HepG2 (cell line): ENCODE measurements around the gene ZNF821. TPM values are rescaled to one million over a fixed set of nuclear protein-coding genes. Genes with fewer than 3 reads are reported as not detected.

Source experiments
- CREM ChIP-seq, 2 experiments: sonication (generic) in 1 of 2; formaldehyde crosslinking in 1 of 2; IDR thresholded peaks; 2 replicates each; pipeline versions ENCODE4 v1.4.0 to v1.6.1; 2016 to 2020; ENCODE audit warnings: antibody characterized with exemption in 1 of 2, mild to moderate bottlenecking in 1 of 2, missing genetic modification reagents in 1 of 2
- ESRRA ChIP-seq: sonication (generic); formaldehyde crosslinking; IDR thresholded peaks from 2 replicates; pipeline ENCODE4 v1.5.1; 2020; ENCODE audit warnings: mild to moderate bottlenecking, low read depth, missing genetic modification reagents
- FOXO1 ChIP-seq: sonication (generic); formaldehyde crosslinking; IDR thresholded peaks from 2 replicates; pipeline ENCODE4 v1.4.0; 2020; ENCODE audit warnings: missing genetic modification reagents
- HNRNPL ChIP-seq: fragments of 200-400 bp; formaldehyde crosslinking; IDR thresholded peaks from 2 replicates; pipeline ENCODE4 v1.6.1; 2017; ENCODE audit warnings: mild to moderate bottlenecking, low read depth, low read length
- IRF1 ChIP-seq: sonication (generic); formaldehyde crosslinking; IDR thresholded peaks from 2 replicates; pipeline ENCODE4 v1.4.0; 2020; ENCODE audit warnings: low read depth, mild to moderate bottlenecking, missing genetic modification reagents
- KDM1A ChIP-seq: IDR thresholded peaks from 2 replicates; pipeline ENCODE4 v1.6.1; 2016; ENCODE audit warnings: missing compliant biosample characterization
- LCORL ChIP-seq, 2 experiments: fragments of 450-650 bp in 1 of 2; sonication (generic) in 1 of 2; formaldehyde crosslinking in 1 of 2; IDR thresholded peaks; 2 replicates each; pipeline versions ENCODE4 v1.5.0 to v1.6.1; 2017 to 2020; ENCODE audit warnings: antibody characterized with exemption in 1 of 2, missing genetic modification reagents in 1 of 2
- MAX ChIP-seq: IDR thresholded peaks from 2 replicates; pipeline ENCODE4 v1.6.1; 2012; ENCODE audit warnings: inconsistent platforms
- NKX3-1 ChIP-seq: sonication (generic); formaldehyde crosslinking; IDR thresholded peaks from 2 replicates; pipeline ENCODE4 v1.5.0; 2020; ENCODE audit warnings: missing genetic modification reagents
- RXRA ChIP-seq: sonication (generic); formaldehyde crosslinking; IDR thresholded peaks from 2 replicates; pipeline ENCODE4 v1.5.1; 2020; ENCODE audit warnings: missing genetic modification reagents
- ZNF331 ChIP-seq: sonication (generic); formaldehyde crosslinking; IDR thresholded peaks from 2 replicates; pipeline ENCODE4 v1.4.0; 2020; ENCODE audit warnings: missing genetic modification reagents
- ZNF720 ChIP-seq: sonication (generic); formaldehyde crosslinking; IDR thresholded peaks from 2 replicates; pipeline ENCODE4 v1.4.0; 2020; ENCODE audit warnings: missing genetic modification reagents
- ZNF777 ChIP-seq: sonication (generic); formaldehyde crosslinking; IDR thresholded peaks from 2 replicates; pipeline ENCODE4 v1.4.0; 2020; ENCODE audit warnings: missing genetic modification reagents
- ZNF780A ChIP-seq: sonication (generic); formaldehyde crosslinking; IDR thresholded peaks from 2 replicates; pipeline ENCODE4 v1.8.0; 2022; ENCODE audit warnings: mild to moderate bottlenecking, missing genetic modification reagents, moderate library complexity
- ZNF784 ChIP-seq: sonication (generic); formaldehyde crosslinking; IDR thresholded peaks from 2 replicates; pipeline ENCODE4 v1.5.1; 2020; ENCODE audit warnings: missing genetic modification reagents, mild to moderate bottlenecking, borderline replicate concordance
- polyA plus RNA-seq, 8 experiments: library from polyadenylated mRNA; depleted of rRNA in 3 of 8; stranded (reverse) in 7 of 8; unstranded in 1 of 8; fragments of >200 nt; fragmentation: Illumina TruSeq in 4 of 8; extraction: Trizol in 4 of 8; gene quantifications; 2 replicates each; pipeline versions ENCODE4 v1.2.1 to v1.2.3, GENCODE V29; 2011 to 2016; ENCODE audit warnings: low read depth in 4 of 8, missing spikeins in 1 of 8, mixed read lengths in 1 of 8; ENCODE audit not compliant: insufficient read depth in 1 of 8
- total RNA-seq, 5 experiments: library from RNA; depleted of rRNA; stranded (reverse); fragments of >200 nt; fragmentation: Illumina TruSeq; extraction: Trizol; gene quantifications; 2 replicates each; pipeline ENCODE4 v1.2.3, GENCODE V29; 2016; ENCODE audit warnings: low read depth in 1 of 5
- TF ChIP-seq, protein P1 (sequence below): sonication (generic); formaldehyde crosslinking; IDR thresholded peaks from 2 replicates; pipeline ENCODE4 v1.9.0; 2021; ENCODE audit warnings: missing genetic modification reagents, borderline replicate concordance
- TF ChIP-seq, protein P2 (sequence below): IDR thresholded peaks from 2 replicates; pipeline ENCODE4 v1.6.1; 2016; ENCODE audit warnings: missing compliant biosample characterization, missing genetic modification reagents, borderline replicate concordance
- TF ChIP-seq, protein P3 (sequence below): sonication (generic); formaldehyde crosslinking; IDR thresholded peaks from 2 replicates; pipeline ENCODE4 v1.4.0; 2020; ENCODE audit warnings: mild to moderate bottlenecking, missing genetic modification reagents

ZNF821 gene
- total and polyA plus RNA-seq, 2 of the 13 experiments (the other 11 are each of a cell fraction or from before 2014, with no cell fraction given) = 7.0 to 9.1 TPM

GRCh38 chr16:71894921-71895678, 11.1 kb upstream of the ZNF821 start, which contains the start of gene IST1 (continued):
- peak; percentile 70 for TF ChIP-seq FOXO1 (CRISPR knock-in tag)
- TF ChIP-seq ZNF784 = peak; percentile 94
- TF ChIP-seq KDM1A (CRISPR knock-in tag) = peak; percentile 43; the same call in 1 of the 2 replicates
- 0 out of 2 replicates have a peak, but pooled peaks have one; percentile 48 for TF ChIP-seq ZNF777 (CRISPR knock-in tag)
- TF ChIP-seq RXRA (CRISPR knock-in tag) = peak; percentile 97
- no peak for TF ChIP-seq LCORL (IDR thresholded peaks at IDR 0.05)
- peak; percentile 96 for TF ChIP-seq LCORL (CRISPR knock-in tag; IDR thresholded peaks at IDR 0.05)
- TF ChIP-seq HNRNPL = peak; percentile 90
- TF ChIP-seq CREM (IDR thresholded peaks at IDR 0.05) = peak; percentile 65
- no peak; the same call in 1 of the 2 replicates for TF ChIP-seq CREM (CRISPR knock-in tag; IDR thresholded peaks at IDR 0.05)
- peak; percentile 87 for TF ChIP-seq ZNF331
- TF ChIP-seq NKX3-1 (CRISPR knock-in tag) = peak; percentile 93
- no peak for TF ChIP-seq ZNF720
- peak; percentile 100 for TF ChIP-seq ZNF780A
- TF ChIP-seq, protein P1, sequence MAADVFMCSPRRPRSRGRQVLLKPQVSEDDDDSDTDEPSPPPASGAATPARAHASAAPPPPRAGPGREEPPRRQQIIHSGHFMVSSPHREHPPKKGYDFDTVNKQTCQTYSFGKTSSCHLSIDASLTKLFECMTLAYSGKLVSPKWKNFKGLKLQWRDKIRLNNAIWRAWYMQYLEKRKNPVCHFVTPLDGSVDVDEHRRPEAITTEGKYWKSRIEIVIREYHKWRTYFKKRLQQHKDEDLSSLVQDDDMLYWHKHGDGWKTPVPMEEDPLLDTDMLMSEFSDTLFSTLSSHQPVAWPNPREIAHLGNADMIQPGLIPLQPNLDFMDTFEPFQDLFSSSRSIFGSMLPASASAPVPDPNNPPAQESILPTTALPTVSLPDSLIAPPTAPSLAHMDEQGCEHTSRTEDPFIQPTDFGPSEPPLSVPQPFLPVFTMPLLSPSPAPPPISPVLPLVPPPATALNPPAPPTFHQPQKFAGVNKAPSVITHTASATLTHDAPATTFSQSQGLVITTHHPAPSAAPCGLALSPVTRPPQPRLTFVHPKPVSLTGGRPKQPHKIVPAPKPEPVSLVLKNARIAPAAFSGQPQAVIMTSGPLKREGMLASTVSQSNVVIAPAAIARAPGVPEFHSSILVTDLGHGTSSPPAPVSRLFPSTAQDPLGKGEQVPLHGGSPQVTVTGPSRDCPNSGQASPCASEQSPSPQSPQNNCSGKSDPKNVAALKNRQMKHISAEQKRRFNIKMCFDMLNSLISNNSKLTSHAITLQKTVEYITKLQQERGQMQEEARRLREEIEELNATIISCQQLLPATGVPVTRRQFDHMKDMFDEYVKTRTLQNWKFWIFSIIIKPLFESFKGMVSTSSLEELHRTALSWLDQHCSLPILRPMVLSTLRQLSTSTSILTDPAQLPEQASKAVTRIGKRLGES = peak; percentile 91; the same call in 1 of the 2 replicates
- peak; percentile 96 for TF ChIP-seq MAX
- TF ChIP-seq, protein P2, sequence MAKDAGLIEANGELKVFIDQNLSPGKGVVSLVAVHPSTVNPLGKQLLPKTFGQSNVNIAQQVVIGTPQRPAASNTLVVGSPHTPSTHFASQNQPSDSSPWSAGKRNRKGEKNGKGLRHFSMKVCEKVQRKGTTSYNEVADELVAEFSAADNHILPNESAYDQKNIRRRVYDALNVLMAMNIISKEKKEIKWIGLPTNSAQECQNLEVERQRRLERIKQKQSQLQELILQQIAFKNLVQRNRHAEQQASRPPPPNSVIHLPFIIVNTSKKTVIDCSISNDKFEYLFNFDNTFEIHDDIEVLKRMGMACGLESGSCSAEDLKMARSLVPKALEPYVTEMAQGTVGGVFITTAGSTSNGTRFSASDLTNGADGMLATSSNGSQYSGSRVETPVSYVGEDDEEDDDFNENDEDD (CRISPR knock-in tag) = peak; percentile 82
- TF ChIP-seq, protein P3, sequence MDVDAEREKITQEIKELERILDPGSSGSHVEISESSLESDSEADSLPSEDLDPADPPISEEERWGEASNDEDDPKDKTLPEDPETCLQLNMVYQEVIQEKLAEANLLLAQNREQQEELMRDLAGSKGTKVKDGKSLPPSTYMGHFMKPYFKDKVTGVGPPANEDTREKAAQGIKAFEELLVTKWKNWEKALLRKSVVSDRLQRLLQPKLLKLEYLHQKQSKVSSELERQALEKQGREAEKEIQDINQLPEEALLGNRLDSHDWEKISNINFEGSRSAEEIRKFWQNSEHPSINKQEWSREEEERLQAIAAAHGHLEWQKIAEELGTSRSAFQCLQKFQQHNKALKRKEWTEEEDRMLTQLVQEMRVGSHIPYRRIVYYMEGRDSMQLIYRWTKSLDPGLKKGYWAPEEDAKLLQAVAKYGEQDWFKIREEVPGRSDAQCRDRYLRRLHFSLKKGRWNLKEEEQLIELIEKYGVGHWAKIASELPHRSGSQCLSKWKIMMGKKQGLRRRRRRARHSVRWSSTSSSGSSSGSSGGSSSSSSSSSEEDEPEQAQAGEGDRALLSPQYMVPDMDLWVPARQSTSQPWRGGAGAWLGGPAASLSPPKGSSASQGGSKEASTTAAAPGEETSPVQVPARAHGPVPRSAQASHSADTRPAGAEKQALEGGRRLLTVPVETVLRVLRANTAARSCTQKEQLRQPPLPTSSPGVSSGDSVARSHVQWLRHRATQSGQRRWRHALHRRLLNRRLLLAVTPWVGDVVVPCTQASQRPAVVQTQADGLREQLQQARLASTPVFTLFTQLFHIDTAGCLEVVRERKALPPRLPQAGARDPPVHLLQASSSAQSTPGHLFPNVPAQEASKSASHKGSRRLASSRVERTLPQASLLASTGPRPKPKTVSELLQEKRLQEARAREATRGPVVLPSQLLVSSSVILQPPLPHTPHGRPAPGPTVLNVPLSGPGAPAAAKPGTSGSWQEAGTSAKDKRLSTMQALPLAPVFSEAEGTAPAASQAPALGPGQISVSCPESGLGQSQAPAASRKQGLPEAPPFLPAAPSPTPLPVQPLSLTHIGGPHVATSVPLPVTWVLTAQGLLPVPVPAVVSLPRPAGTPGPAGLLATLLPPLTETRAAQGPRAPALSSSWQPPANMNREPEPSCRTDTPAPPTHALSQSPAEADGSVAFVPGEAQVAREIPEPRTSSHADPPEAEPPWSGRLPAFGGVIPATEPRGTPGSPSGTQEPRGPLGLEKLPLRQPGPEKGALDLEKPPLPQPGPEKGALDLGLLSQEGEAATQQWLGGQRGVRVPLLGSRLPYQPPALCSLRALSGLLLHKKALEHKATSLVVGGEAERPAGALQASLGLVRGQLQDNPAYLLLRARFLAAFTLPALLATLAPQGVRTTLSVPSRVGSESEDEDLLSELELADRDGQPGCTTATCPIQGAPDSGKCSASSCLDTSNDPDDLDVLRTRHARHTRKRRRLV (CRISPR knock-in tag) = no peak
- peak; percentile 87 for TF ChIP-seq ESRRA (CRISPR knock-in tag)
- TF ChIP-seq IRF1 = no peak
